GM10847 (cell line): ENCODE measurements around the gene PDE3B.

Experiments used
- POLR2A ChIP-seq: IDR thresholded peaks from 2 replicates; pipeline ENCODE4 v1.6.1; 2011; ENCODE audit not compliant: insufficient read length; ENCODE audit errors: extremely low read depth

The PDE3B gene

DNA sequence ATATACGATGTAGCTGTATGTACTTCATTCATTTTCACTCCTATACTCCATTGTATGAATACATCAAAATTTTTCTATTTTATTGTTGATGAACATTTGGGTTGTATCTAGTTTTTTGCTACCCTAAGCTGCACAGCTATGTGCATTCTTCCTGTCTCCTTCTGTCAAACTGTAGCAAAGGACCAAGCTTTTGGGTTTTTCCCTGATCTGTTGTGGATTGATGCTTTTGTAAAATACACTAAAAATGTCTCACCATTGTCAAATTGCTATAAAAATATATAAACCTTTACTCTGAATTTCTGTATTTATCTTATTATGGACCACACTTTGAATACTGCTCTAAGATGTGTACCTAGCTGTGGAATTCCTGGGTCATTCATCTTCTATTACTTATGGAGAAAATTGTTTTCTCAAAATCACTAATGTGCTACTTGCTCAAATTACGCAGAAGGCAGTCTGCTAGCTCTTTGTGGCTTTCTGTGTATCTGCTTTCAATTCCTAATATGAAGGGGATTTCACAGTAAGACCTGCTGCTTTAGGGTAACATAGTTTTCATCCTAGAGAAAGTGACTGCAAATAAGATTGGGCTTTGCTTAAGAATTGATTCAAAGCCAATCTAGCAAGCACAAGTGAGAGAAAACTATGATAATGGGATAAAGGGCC, 125.1 kb downstream of the PDE3B start:
- TF ChIP-seq POLR2A = no peak

DNA sequence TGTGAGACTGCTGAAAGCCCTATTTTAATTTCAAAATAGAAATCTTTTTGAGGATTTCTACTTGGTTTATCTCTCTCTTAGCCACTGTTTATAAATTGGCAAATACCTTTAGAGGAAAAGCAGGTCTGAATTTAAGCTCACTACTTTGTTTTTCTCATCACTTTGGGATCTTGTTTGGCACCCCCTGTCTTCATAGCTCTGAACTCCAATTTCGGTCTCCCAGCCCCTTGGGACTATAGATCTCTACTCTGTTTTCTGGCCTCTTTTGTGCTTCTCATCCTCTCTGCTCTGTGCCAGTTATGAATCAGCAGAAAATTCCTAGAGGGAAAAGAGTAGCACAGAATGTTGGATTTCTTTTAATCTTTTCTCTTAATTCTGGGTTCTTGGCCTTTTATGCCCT, 130.2 kb downstream of the PDE3B start:
- no peak for TF ChIP-seq POLR2A

DNA sequence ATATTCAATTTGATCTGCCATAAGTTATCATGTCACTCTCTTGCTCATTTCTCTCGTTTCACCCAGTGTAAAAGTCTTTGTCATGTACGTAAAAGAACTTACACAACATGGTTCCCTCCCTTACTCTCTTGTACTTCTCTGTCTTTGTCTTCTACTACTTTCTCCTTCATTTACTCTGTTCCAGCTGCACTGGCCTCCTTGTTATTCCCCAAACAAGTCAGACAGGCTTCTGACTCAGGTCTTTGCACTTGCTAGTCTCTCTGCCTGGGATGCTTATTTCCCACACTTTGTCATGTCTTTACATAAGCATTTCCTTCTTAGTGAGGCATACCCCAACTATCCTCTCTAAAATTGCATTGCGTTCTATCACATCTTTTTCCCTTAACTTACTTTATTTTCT, 131.1 kb downstream of the PDE3B start:
- TF ChIP-seq POLR2A = no peak

DNA sequence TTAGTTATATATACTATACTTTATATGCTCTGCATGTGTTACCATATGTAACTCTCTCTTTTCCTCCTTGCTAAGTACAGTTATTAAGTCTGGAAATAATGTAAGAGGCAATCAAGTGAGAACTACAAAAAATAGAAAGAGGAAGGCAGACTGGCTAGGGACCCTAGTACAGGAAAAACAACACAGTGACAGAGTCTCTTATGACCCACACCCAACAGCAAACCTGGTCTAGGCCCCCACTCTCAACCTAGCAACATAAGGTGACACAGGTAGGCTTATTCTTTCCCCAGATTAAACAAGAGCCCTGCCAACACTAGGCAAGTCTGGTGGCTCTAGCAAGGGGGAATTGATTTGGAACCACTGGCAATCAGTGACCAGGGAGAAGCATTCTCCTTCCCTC, 132.3 kb downstream of the PDE3B start:
- TF ChIP-seq POLR2A = no peak

DNA sequence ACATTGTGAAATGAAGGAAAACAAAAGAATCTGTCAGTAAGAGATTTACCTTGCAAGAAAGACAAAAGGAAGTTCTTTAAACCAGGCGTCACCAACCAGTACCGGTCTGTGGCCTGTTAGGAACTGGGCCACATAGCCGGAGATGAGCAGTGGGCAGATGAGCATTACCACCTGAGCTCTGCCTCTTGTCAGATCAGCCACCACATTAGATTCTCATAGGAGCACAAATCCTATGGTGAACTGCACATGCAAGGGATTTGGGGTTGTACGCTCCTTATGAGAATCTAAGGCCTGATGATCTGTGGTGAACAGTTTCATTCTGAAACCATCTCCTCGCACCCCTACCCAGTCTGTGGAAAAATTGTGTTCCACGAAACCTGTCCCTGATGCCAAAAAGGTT, 140.2 kb downstream of the PDE3B start:
- no peak for TF ChIP-seq POLR2A

DNA sequence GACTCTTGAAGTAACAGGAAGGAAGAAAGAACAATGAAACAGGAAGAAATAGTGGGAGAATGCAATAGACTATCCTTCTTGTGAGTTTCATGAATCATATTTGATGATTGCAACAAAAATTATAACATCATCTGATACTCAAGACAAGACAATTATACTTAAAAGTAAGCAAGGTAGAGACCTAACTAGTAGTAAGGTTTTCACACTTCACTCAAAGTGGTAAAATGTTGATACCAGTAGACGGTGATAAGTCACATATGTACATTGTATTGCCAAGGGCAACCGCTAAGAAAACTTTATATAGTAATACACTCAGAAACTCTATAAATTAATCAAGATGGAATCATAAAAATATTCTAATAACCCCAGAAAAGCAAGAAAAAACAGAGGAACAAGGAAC, 140.6 kb downstream of the PDE3B start:
- TF ChIP-seq POLR2A = no peak

DNA sequence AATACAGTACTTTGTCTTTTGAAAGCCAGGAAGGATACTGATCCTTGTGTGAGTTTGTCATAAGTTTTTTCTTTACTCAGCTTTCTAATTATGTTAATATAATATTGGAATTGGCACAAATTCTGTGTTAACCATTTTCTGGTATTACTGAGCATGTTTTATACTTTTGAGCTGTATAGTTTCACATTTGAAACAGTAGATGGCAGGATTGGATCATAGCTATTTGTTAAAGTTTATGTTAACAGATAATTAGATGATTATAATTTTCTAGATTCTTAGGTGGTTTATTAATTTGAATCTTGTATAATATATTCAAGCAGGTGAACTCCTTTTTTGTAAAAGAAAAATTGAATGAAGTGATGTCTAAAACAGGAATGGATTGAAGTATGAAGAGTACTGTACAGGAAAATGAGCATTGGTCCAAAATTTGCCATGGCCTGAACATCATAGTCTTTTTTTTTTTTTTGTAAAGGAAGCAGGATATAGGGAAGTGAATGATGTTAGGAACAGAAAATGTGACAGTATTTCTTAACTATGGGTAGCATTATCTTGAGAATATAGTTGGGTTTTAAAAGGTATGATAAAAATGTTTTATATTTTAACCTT, 146.4 kb downstream of the PDE3B start:
- TF ChIP-seq POLR2A = no peak

DNA sequence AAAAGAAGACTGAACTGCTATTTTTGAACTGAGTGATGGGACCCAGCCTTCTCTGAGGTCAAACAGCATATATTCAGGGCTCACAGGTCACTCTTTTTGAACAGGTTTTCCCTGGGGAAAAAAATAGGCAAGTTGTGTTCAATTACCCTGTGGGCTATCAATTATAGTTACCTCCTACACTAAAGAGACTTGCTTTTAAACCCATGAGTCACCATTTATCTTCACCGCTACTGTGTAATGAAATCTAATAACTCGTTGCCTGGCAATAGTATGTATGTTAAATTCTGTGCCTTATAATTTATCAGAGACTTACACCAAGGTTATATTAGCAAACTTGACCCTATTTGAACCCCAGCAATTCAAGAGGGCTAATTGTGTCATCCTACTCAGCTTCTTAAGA, 149.9 kb downstream of the PDE3B start:
- TF ChIP-seq POLR2A = no peak

DNA sequence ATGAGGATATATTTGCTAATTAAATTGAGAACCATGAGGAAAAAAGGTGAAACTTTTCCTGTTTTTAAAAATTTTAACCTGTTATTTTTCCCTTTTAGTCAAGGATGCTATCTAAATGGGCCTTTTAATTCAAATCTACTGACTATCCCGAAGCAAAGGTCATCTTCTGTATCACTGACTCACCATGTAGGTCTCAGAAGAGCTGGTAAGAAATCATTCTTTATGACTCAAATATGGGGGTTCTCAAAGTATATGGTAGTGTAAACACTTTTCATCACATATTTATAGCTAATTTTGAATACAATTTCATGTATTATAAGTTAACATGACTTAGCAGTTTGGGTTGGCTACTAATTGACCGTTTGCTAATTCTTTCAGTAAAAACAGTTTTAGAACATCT, 160.2 kb downstream of the PDE3B start:
- TF ChIP-seq POLR2A = no peak

DNA sequence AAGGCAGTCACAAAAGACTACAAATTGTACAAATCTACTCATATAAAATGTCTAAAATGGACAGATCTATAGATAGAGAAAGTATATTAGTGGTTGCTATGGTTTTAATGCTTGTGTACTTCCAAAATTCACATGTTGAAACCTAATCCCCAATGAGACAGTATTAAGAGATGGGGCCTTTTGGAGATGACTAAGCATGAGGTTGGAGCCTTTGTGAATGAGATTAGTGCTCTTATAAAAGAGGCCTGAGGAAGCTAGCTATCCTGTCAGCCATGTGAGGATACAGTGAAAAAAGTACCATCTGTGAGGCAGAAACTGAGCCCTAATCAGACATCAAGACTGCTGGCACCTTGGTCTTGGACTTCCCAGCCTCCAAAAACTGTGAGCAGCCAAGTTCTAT, 165.9 kb downstream of the PDE3B start:
- no peak for TF ChIP-seq POLR2A

DNA sequence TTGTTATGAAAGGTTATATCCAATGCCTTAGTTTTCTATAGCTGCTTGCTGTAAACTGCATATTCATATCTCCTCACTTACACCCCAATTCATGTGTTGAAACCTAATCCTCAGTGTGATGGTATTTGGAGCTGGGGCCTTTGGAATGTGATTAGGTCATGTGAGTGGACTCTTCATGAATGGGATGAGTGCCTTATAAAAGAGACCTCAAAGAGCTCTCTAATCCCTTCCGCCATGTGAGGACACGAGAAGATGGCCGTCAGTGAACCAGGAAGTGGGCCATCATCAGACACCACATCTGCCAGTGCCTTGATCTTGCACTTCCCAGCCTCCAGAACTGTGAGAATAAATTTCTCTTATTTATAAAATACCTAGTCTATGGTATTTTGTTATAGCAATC, 169.2 kb downstream of the PDE3B start:
- TF ChIP-seq POLR2A = no peak

DNA sequence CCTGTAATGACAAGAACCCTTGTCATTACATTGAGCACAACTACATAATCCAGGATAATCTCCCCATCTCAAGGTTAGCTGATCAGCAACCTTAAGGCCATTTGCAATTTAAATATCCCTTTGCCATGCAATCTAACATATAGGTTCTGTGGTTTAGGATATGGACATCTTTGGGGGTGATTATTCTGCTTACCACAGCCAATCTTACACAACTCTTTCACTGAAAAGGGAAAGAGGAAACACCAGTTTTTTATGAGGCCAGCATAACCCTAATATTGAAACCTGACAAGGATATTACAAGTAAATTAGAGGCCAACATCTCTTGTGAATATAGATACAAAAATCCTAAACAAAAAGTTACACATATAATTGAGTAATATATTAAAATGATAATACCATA, 169.9 kb downstream of the PDE3B start:
- TF ChIP-seq POLR2A = no peak

DNA sequence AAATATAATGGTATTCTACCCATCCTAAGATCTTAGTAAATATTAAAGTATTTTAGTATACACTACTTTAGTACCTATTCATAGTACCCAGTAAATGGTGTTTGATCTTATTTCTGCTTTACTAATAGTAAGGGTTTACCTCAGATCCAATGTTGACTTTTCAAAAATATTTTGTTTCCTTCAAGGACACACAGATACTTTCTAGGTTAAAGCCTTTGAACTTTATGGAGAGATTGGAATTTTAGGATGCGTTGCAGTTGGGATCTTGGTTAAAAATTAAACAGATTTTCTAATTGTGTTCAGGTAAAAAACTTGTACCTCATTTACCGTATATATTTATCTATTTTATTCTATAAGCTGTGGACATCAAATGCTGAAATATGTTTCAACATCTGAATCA, 175.2 kb downstream of the PDE3B start:
- no peak for TF ChIP-seq POLR2A

DNA sequence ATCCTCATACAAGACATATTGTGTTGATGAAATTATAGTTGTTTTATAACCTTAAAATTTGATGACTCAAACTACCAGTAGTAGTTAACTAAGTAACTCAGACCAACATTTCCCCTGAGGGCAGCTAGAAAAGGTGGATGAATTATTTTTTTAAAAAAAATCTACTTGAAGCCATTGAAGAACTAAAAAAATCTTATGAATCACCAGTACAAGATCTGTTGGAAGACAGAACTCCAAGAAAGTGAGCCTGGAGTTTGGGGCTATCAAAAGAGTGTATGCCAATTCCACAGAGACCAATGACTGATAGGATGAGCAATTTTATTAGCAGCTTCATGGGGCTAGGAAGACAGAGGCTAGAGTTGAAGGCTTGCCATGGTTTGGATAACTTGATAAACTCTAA, 176.0 kb downstream of the PDE3B start:
- no peak for TF ChIP-seq POLR2A

DNA sequence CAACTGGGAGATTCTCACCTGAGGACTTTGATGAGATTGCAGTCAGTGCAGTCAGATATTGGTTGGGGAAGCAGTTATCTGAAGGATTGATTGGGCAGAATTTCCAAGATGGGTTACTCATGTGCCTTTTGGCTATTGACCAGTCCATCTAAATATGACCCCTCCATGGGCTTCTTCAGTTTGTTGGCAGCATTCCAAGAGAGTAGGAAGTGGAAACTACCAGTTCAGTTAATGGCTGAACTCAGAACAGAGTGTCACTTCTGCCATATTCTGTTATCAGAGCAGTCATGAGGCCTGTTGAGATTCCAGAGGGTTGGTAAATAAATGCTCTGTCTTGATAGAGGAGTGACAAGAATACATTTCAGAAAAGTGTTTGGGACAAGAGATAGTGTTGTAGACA, 177.4 kb downstream of the PDE3B start:
- TF ChIP-seq POLR2A = no peak

DNA sequence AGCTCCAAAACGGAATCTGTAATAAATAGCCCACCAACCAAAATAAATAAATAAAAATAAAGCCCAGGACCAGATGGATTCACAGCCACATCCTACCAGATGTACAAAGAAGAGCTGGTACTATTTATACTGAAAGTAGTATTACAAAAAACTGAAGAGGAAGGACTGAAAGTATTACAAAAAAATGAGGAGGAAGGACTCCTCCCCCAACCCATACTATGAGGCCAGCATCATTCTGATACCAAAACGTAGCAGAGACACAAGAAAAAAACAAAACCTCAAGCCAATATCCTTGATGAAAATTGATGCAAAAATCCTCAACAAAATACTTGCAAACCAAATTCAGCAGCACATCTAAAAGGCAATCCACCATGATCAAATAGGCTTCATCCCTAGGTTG, 183.0 kb downstream of the PDE3B start:
- TF ChIP-seq POLR2A = no peak
